SH-SY5Y (cell line): ENCODE measurements around the gene TCF12.

Experiments
- GATA2 ChIP-seq: IDR thresholded peaks from 2 replicates; pipeline ENCODE4 v1.6.1; 2011; ENCODE audit warnings: mild to moderate bottlenecking, low read depth, low read length
- GATA3 ChIP-seq: IDR thresholded peaks from 2 replicates; pipeline ENCODE4 v1.6.1; 2011; ENCODE audit warnings: low read depth, mild to moderate bottlenecking, low read length, moderate library complexity

DNA sequence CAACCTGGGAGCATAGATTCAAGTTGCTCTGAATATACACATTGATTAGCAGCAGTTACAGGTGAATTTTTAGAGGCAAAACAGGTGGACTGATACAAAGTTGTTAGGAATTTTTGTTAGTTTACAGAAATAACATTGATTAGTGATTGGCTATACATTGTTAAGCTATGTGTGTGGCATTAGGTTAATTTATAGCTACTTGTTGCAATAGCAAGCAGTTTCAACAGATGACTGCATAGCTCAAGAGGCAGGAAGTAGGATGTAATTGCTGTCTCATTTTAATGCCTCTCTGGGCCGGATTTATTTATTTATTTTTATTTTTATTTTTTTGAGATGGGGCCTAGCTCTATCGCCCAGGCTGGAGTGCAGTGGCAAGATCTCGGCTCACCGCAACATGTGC is 99.7 kb downstream of the TCF12 start:
- TF ChIP-seq GATA2 (no peak), GATA3 (no peak)
